ENCODE results near the gene CHCHD6.

Gene CHCHD6

DNA sequence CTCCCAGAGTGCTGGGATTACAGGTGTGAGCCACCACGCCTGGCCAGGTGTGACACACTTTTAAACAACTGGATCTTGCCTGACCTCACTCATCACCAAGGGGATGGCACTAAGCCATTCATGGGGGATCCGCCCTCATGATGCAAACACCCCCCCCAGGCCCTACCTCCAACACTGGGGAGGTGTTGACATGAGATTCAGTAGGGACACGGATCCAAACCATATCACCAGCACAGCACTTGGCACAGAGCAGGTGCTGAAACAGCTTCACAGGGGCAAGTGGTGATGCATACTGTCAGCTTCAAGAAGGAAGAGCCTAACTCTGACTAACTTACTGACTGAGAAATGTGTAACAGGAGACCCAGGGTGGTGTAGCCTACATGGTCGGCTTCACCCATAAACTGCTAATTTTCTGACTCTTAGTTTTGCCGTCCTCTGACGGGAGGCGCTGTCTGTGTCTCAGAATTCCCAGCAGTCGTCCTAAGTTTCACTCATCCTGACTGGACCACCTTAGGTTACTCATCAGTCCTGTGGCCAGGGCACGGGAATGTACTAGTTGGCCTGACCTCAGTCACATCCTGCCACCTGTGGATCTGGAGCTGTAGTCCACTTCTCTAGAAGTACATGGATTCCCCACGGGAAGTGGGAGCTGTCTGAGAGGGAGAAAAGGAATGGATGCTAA is 197.0 kb downstream of the CHCHD6 start:
- Histone ChIP-seq H3K9me3 (ENCODE audit: insufficient read depth, low read length, severe bottlenecking) (no peaks in the 10 kb centered on the region), H3K27me3 (ENCODE audit: insufficient read depth, low read length, poor library complexity) (no peaks in the 10 kb centered on the region)

DNA sequence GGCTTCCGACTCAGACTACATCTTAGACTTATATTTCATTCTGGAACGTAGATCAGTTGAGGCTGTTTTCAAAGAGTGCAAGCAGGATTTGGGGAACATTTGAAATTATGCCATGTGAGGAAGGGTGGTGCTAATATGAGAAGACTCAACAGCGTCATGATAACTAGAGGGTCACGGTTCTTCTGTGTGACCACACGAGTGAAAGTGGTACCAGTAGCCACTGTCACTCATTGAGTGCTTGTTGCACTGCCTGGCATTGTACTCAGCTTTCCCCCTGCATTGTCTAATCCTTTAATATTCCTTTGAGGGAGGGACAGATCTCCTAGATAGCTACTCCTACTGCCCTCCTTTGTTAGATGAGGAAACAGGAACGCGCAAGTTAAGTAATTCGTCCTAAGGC is 197.6 kb downstream of the CHCHD6 start:
- Histone ChIP-seq H3K36me3 (ENCODE audit: insufficient read depth, low read length) (no peaks in the 10 kb centered on the region), H3K27ac (ENCODE audit: low read length) (no peak overlapping the region), H3K4me2 (ENCODE audit: insufficient read depth, low read length) (no peak overlapping the region), H3K4me3 (ENCODE audit: low read depth in 1 of 2, low read length in 2 of 2) (no peak overlapping the region), H3K9ac (ENCODE audit: low read depth, low read length) (no peak overlapping the region), H3K9me3 (ENCODE audit: insufficient read depth, low read length, severe bottlenecking) (no peaks in the 10 kb centered on the region), H3K27me3 (ENCODE audit: insufficient read depth, low read length, poor library complexity) (no peaks in the 10 kb centered on the region), H3K4me1 (ENCODE audit: insufficient read depth, low read length) (no peaks in the 10 kb centered on the region), H3K79me2 (ENCODE audit: insufficient read depth, low read length) (no peaks in the 10 kb centered on the region), H4K20me1 (ENCODE audit: insufficient read depth, low read length) (peaks cover 4% of the 10 kb centered on the region; the same call in 1 of the 2 replicates), H2AFZ (ENCODE audit: low read depth, low read length) (no peak overlapping the region)
- DNase-seq (no peak), ATAC-seq (ENCODE audit: insufficient read depth, low read depth) (no peak)
- TF ChIP-seq, protein P1, sequence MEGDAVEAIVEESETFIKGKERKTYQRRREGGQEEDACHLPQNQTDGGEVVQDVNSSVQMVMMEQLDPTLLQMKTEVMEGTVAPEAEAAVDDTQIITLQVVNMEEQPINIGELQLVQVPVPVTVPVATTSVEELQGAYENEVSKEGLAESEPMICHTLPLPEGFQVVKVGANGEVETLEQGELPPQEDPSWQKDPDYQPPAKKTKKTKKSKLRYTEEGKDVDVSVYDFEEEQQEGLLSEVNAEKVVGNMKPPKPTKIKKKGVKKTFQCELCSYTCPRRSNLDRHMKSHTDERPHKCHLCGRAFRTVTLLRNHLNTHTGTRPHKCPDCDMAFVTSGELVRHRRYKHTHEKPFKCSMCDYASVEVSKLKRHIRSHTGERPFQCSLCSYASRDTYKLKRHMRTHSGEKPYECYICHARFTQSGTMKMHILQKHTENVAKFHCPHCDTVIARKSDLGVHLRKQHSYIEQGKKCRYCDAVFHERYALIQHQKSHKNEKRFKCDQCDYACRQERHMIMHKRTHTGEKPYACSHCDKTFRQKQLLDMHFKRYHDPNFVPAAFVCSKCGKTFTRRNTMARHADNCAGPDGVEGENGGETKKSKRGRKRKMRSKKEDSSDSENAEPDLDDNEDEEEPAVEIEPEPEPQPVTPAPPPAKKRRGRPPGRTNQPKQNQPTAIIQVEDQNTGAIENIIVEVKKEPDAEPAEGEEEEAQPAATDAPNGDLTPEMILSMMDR (IDR thresholded peaks at IDR 0.05; ENCODE audit: borderline replicate concordance, extremely low read depth, low read length, poor library complexity, severe bottlenecking): no peak
- no peak for TF ChIP-seq EZH2 (IDR thresholded peaks at IDR 0.05; ENCODE audit: borderline replicate concordance, low read depth, low read length, severe bottlenecking)

More for the DNA sequence above, 197.0 kb downstream of the CHCHD6 start:
- no peaks in the 10 kb centered on the region for H3K36me3 ChIP-seq (ENCODE audit: insufficient read depth, low read length)
- no peak overlapping the region for H3K4me3 ChIP-seq (ENCODE audit: low read depth in 1 of 2, low read length in 2 of 2)
- H4K20me1 ChIP-seq (ENCODE audit: insufficient read depth, low read length): peaks cover 5% of the 10 kb centered on the region; the same call in 1 of the 2 replicates
- H3K4me2 ChIP-seq (ENCODE audit: insufficient read depth, low read length): no peak overlapping the region
- no peak overlapping the region for H2AFZ ChIP-seq (ENCODE audit: low read depth, low read length)
- H3K9ac ChIP-seq (ENCODE audit: low read depth, low read length): no peak overlapping the region
- ATAC-seq (ENCODE audit: insufficient read depth, low read depth) (no peak), DNase-seq (no peak)
- no peaks in the 10 kb centered on the region for H3K79me2 ChIP-seq (ENCODE audit: insufficient read depth, low read length)
- TF ChIP-seq, protein P1 (IDR thresholded peaks at IDR 0.05; ENCODE audit: borderline replicate concordance, extremely low read depth, low read length, poor library complexity, severe bottlenecking): no peak
- no peak for TF ChIP-seq EZH2 (IDR thresholded peaks at IDR 0.05; ENCODE audit: borderline replicate concordance, low read depth, low read length, severe bottlenecking)
- no peaks in the 10 kb centered on the region for H3K4me1 ChIP-seq (ENCODE audit: insufficient read depth, low read length)
- H3K27ac ChIP-seq (ENCODE audit: low read length): no peak overlapping the region

- ATAC-seq (ENCODE audit: insufficient read depth, low read depth) (no peak), DNase-seq (no peak)
- Histone ChIP-seq H3K4me3 (ENCODE audit: low read depth in 1 of 2, low read length in 2 of 2) (no peak overlapping the region), H3K4me1 (ENCODE audit: insufficient read depth, low read length) (no peaks in the 10 kb centered on the region), H3K9me3 (ENCODE audit: insufficient read depth, low read length, severe bottlenecking) (no peaks in the 10 kb centered on the region), H3K27ac (ENCODE audit: low read length) (no peak overlapping the region), H3K9ac (ENCODE audit: low read depth, low read length) (no peak overlapping the region), H3K36me3 (ENCODE audit: insufficient read depth, low read length) (no peaks in the 10 kb centered on the region), H2AFZ (ENCODE audit: low read depth, low read length) (no peak overlapping the region), H3K27me3 (ENCODE audit: insufficient read depth, low read length, poor library complexity) (no peaks in the 10 kb centered on the region), H3K4me2 (ENCODE audit: insufficient read depth, low read length) (no peak overlapping the region), H3K79me2 (ENCODE audit: insufficient read depth, low read length) (no peaks in the 10 kb centered on the region), H4K20me1 (ENCODE audit: insufficient read depth, low read length) (no peaks in the 10 kb centered on the region)
- no peak for TF ChIP-seq EZH2 (IDR thresholded peaks at IDR 0.05; ENCODE audit: borderline replicate concordance, low read depth, low read length, severe bottlenecking)
- TF ChIP-seq, protein P1 (IDR thresholded peaks at IDR 0.05; ENCODE audit: borderline replicate concordance, extremely low read depth, low read length, poor library complexity, severe bottlenecking): no peak
These were observed 199.5 kb downstream of the CHCHD6 start for GRCh38 chr3:126903521-126903920.

All from DND-41 (cell line).